ENCODE data around the gene PTPRN2.

GRCh38 chr7:157711353-157711888 is 876.2 kb downstream of the PTPRN2 start:
- TF ChIP-seq CTCF (conservative IDR thresholded peaks at IDR 0.05 in 1 of 2, IDR thresholded peaks at IDR 0.05 in 1 of 2; ENCODE audit: low read depth in 1 of 2, low read length in 2 of 2): no peak
- TF ChIP-seq EZH2 (IDR thresholded peaks at IDR 0.05; ENCODE audit: low read length, missing control alignments): no peak

All from fibroblast of lung (primary cell).